Loucy (cell line): Measurements from ENCODE around the gene PCBD1.

Source experiments
- EZH2phosphoT487 ChIP-seq: fragments of 200-600 bp; IDR thresholded peaks from 2 replicates; pipeline ENCODE4 v1.6.1; 2018; ENCODE audit warnings: antibody characterized with exemption, mild to moderate bottlenecking, moderate library complexity, borderline replicate concordance
- TF ChIP-seq, protein P1 (sequence below): fragments of 200-600 bp; sonication (generic); conservative IDR thresholded peaks from 2 replicates; pipeline ENCODE4 v1.5.1; 2014; ENCODE audit warnings: mild to moderate bottlenecking, antibody characterized with exemption, low read length

DNA sequence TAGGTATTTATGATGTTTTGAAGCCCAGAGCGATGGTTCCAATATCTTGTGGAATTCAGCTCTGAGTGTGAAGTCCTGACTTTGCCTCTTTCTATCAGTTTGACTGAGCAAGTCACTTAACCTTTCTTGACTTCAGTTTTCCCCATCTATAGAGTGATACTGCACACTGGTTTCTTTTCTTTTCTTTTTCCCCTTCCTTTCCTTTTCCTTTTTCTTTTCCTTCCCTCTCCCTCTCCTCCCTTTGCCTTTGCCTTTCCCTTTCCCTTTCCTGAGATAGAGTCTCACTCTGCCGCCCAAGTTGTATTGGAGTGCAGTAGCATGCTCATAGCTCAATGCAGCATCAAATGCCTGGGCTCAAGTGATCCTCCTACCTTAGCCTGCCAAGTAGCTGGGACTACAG is 52.0 kb downstream of the PCBD1 start:
- TF ChIP-seq, protein P1, sequence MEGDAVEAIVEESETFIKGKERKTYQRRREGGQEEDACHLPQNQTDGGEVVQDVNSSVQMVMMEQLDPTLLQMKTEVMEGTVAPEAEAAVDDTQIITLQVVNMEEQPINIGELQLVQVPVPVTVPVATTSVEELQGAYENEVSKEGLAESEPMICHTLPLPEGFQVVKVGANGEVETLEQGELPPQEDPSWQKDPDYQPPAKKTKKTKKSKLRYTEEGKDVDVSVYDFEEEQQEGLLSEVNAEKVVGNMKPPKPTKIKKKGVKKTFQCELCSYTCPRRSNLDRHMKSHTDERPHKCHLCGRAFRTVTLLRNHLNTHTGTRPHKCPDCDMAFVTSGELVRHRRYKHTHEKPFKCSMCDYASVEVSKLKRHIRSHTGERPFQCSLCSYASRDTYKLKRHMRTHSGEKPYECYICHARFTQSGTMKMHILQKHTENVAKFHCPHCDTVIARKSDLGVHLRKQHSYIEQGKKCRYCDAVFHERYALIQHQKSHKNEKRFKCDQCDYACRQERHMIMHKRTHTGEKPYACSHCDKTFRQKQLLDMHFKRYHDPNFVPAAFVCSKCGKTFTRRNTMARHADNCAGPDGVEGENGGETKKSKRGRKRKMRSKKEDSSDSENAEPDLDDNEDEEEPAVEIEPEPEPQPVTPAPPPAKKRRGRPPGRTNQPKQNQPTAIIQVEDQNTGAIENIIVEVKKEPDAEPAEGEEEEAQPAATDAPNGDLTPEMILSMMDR = no peak
- TF ChIP-seq EZH2phosphoT487 = no peak
